BLaER1 treated with 17β-estradiol and CSF1 and Interleukin-3, amounts not matched to agents 10 nM and 100 nM (cell line): ENCODE data around the gene KRT76.
"Not testable (repeated sequence)": the region's sequence is repeated elsewhere in the genome, so short reads cannot be mapped to it uniquely, and the experiment has no call there.

Experiments used
- H3K27ac ChIP-seq, 11 experiments: shearing (Covaris generic); formaldehyde crosslinking; 2 replicates each; pipeline ENCODE4 v1.8.1; 2022
- H3K27me3 ChIP-seq, 11 experiments: shearing (Covaris generic); formaldehyde crosslinking; 2 replicates each; pipeline ENCODE4 v1.8.1; 2022
- H3K36me3 ChIP-seq, 11 experiments: shearing (Covaris generic); formaldehyde crosslinking; 2 replicates each; pipeline ENCODE4 v1.8.1; 2022
- H3K4me1 ChIP-seq, 10 experiments: shearing (Covaris generic); formaldehyde crosslinking; 2 replicates each; pipeline ENCODE4 v1.8.1; 2022
- H3K4me2 ChIP-seq, 11 experiments: shearing (Covaris generic); formaldehyde crosslinking; 2 replicates each; pipeline ENCODE4 v1.8.1; 2022
- H3K4me3 ChIP-seq, 10 experiments: shearing (Covaris generic); formaldehyde crosslinking; 2 replicates each; pipeline ENCODE4 v1.8.1; 2022
- H3K9ac ChIP-seq, 11 experiments: shearing (Covaris generic); formaldehyde crosslinking; 2 replicates each; pipeline ENCODE4 v1.8.1; 2022
- H3K9me3 ChIP-seq, 11 experiments: shearing (Covaris generic); formaldehyde crosslinking; replicated peaks in 1 of 11; 2 replicates each; pipeline ENCODE4 v1.8.1; 2022
- H4K20me1 ChIP-seq, 11 experiments: shearing (Covaris generic); formaldehyde crosslinking; 2 replicates each; pipeline ENCODE4 v1.8.1; 2022
- Cebpa-rat ChIP-seq, 11 experiments: shearing (Covaris generic); IDR thresholded peaks; 2 replicates each; pipeline ENCODE4 v1.8.1; 2022

Gene KRT76

DNA sequence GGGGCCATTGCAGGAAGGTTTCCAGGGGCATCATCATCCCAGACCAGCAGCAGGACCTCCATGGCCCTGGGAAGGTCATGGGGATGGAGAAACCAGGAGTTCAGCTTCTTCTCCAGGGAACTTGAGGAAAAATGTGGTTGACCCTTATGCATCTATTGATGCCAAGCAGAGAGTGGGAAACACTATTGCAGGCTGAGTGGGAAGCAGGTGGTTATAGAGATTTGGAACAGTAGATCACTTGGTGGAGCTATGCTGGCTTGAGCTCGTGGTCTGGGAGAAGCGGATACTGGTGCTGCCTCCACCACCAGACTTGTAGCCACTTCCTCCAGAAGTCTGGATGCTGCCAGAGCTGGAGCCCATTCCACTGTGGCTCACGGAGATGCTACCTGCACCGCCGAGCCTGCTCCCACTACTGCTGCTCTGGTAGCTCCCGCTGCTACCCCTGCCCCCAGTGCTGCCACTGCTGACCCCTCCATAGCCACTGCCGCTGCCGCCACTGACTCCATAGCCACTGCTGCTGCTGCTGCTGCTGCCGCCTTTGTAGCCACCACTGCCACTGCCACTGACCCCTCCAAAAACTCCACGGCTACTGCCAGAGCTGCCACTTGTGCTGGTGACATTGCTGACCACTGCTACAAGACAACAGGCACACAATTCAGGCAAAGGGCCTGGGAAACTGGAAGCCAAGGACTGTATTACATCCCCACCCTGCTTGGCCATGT is 8.5 kb downstream of the KRT76 start:
- Histone ChIP-seq H3K4me2 (no peak overlapping the region), H3K9me3 (peaks cover 0 to under 1% (median 0%) of the 10 kb centered on the region in 11 experiments; a peak in 1 of 22 replicates), H3K4me1 (peaks cover 0 to 5% (median 0%) of the 10 kb centered on the region in 10 experiments; a peak in 2 of 20 replicates), H3K27me3 (no peaks in the 10 kb centered on the region), H3K27ac (no peak overlapping the region), H3K4me3 (no peak overlapping the region), H3K9ac (no peak overlapping the region), H4K20me1 (no peaks in the 10 kb centered on the region), H3K36me3 (no peaks in the 10 kb centered on the region)
- TF ChIP-seq Cebpa-rat (IDR thresholded peaks at IDR 0.05) = no peak

GRCh38 chr12:52767427-52767826 is 9.7 kb downstream of the KRT76 start:
- H3K27ac ChIP-seq = no peak overlapping the region
- peaks cover 0 to under 1% (median 0%) of the 10 kb centered on the region in 10 experiments; a peak in 1 of 20 replicates for H3K4me1 ChIP-seq
- H4K20me1 ChIP-seq = no peaks in the 10 kb centered on the region
- no peaks in the 10 kb centered on the region for H3K36me3 ChIP-seq
- no peak overlapping the region for H3K4me2 ChIP-seq
- no peak overlapping the region for H3K4me3 ChIP-seq
- no peak overlapping the region for H3K9ac ChIP-seq
- no peak for TF ChIP-seq Cebpa-rat (IDR thresholded peaks at IDR 0.05)
- H3K9me3 ChIP-seq = peaks cover under 1 to 13% (median 1%) of the 10 kb centered on the region in 11 experiments; a peak in 20 of 22 replicates
- H3K27me3 ChIP-seq = no peaks in the 10 kb centered on the region

DNA sequence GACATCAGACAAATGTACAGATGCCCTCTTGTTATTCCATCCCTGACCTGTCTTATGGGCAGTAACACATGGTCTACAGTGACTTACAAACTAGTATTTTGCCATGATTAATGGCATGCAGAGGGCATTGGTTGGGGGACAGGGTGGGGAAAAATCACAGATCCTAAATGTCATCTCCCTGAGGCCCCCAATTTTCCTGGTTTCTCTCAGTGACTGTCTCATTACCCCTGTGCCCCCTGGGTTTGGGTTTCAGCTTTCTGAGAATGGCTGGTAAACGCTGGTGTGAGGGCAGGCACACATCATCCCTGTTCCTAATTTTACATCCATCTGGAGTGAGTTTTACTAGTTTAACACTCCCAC is 10.1 kb downstream of the KRT76 start:
- Histone ChIP-seq H3K9ac (no peak overlapping the region), H3K27ac (no peak overlapping the region), H4K20me1 (no peaks in the 10 kb centered on the region), H3K9me3 (peaks cover 5 to 17% (median 5%) of the 10 kb centered on the region in 11 experiments), H3K4me3 (no peak overlapping the region), H3K36me3 (no peaks in the 10 kb centered on the region), H3K4me1 (no peaks in the 10 kb centered on the region), H3K27me3 (no peaks in the 10 kb centered on the region), H3K4me2 (no peak overlapping the region)
- TF ChIP-seq Cebpa-rat (IDR thresholded peaks at IDR 0.05) = no peak

GRCh38 chr12:52766351-52767019 is 10.7 kb downstream of the KRT76 start:
- no peaks in the 10 kb centered on the region for H4K20me1 ChIP-seq
- no peak overlapping the region for H3K9ac ChIP-seq
- H3K9me3 ChIP-seq = peaks cover 10 to 23% (median 10%) of the 10 kb centered on the region in 11 experiments
- no peak overlapping the region for H3K4me3 ChIP-seq
- no peak overlapping the region for H3K4me2 ChIP-seq
- no peaks in the 10 kb centered on the region for H3K36me3 ChIP-seq
- H3K27me3 ChIP-seq = no peaks in the 10 kb centered on the region
- TF ChIP-seq Cebpa-rat (IDR thresholded peaks at IDR 0.05) = no peak
- H3K27ac ChIP-seq = no peak overlapping the region
- H3K4me1 ChIP-seq = no peaks in the 10 kb centered on the region

GRCh38 chr12:52765702-52766101 is 11.4 kb downstream of the KRT76 start:
- H3K4me3 ChIP-seq = no peak overlapping the region
- no peaks in the 10 kb centered on the region for H3K36me3 ChIP-seq
- no peak overlapping the region for H3K4me2 ChIP-seq
- H3K27ac ChIP-seq = no peak overlapping the region
- no peaks in the 10 kb centered on the region for H4K20me1 ChIP-seq
- no peak overlapping the region for H3K9ac ChIP-seq
- H3K9me3 ChIP-seq = peaks cover 18 to 30% (median 18%) of the 10 kb centered on the region in 11 experiments
- H3K4me1 ChIP-seq = no peaks in the 10 kb centered on the region
- no peak for TF ChIP-seq Cebpa-rat (IDR thresholded peaks at IDR 0.05)
- no peaks in the 10 kb centered on the region for H3K27me3 ChIP-seq

GRCh38 chr12:52763991-52764390 is 13.2 kb downstream of the KRT76 start:
- Histone ChIP-seq H3K4me2 (no peak overlapping the region), H3K27ac (no peak overlapping the region), H3K27me3 (no peaks in the 10 kb centered on the region), H3K36me3 (no peaks in the 10 kb centered on the region), H3K4me1 (no peaks in the 10 kb centered on the region), H3K9ac (no peak overlapping the region), H4K20me1 (no peaks in the 10 kb centered on the region), H3K9me3 (peaks cover 35 to 47% (median 35%) of the 10 kb centered on the region in 11 experiments), H3K4me3 (no peak overlapping the region)
- no peak for TF ChIP-seq Cebpa-rat (IDR thresholded peaks at IDR 0.05)

- H3K9ac ChIP-seq = no peak overlapping the region
- TF ChIP-seq Cebpa-rat (IDR thresholded peaks at IDR 0.05) = no peak
- H3K4me1 ChIP-seq = no peaks in the 10 kb centered on the region
- no peak overlapping the region for H3K27ac ChIP-seq
- no peaks in the 10 kb centered on the region for H3K27me3 ChIP-seq
- no peak overlapping the region for H3K4me2 ChIP-seq
- no peaks in the 10 kb centered on the region for H3K36me3 ChIP-seq
- H4K20me1 ChIP-seq = no peaks in the 10 kb centered on the region
- H3K4me3 ChIP-seq = no peak overlapping the region
- peaks cover 36 to 55% (median 43%) of the 10 kb centered on the region in 11 experiments for H3K9me3 ChIP-seq
These were observed 14.0 kb downstream of the KRT76 start for GRCh38 chr12:52763036-52763659.

- Histone ChIP-seq H3K9ac (no peak overlapping the region), H3K9me3 (peaks cover 36 to 59% (median 43%) of the 10 kb centered on the region in 11 experiments), H3K27ac (no peak overlapping the region), H3K4me3 (no peak overlapping the region), H3K4me1 (no peaks in the 10 kb centered on the region), H3K27me3 (no peaks in the 10 kb centered on the region), H4K20me1 (no peaks in the 10 kb centered on the region), H3K4me2 (no peak overlapping the region), H3K36me3 (no peaks in the 10 kb centered on the region)
- TF ChIP-seq Cebpa-rat (IDR thresholded peaks at IDR 0.05) = no peak
These were observed 15.3 kb downstream of the KRT76 start for GRCh38 chr12:52761802-52762201.

- not testable (repeated sequence) for H3K4me1 ChIP-seq, H3K36me3 ChIP-seq, H3K4me2 ChIP-seq, H3K27ac ChIP-seq, H3K27me3 ChIP-seq, H3K4me3 ChIP-seq, H3K9ac ChIP-seq, H4K20me1 ChIP-seq
- H3K9me3 ChIP-seq = peaks cover 36 to 59% (median 43%) of the 10 kb centered on the region in 11 experiments
These were observed 15.9 kb downstream of the KRT76 start for GRCh38 chr12:52761218-52761617.
